Activated CD8-positive, alpha-beta memory T cell treated with anti-CD3 and anti-CD28 coated beads for 24 hours (primary cell): ENCODE data around the gene FHL2.
"Not testable (repeated sequence)": the region's sequence is repeated elsewhere in the genome, so short reads cannot be mapped to it uniquely, and the experiment has no call there.

Experiments
- DNase-seq: peaks from one replicate; pipeline ENCODE4 v3.0.0-alpha.2; 2020

FHL2 gene

GRCh38 chr2:105336786-105337121 lies 62.1 kb downstream of the FHL2 start:
- DNase-seq = no peak

DNA sequence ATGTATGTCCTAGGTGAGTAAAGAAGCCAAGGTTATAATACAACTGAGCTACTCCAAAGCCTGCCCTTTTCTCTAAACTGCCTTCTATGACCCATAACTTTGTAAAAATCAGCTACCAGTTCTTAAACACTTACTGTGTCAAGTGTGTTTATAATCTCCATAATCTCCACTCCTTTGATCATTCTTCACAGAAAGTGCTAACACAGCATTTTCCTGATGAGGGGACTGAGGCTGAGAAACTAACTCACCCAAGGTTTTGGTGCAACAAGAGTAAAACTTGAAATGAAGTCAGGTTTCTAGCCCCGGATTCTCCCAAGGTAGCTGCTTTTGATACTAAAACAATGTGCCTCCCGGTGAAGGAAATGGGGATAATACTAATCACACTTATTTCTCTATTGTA lies 63.4 kb downstream of the FHL2 start:
- no peak for DNase-seq

- DNase-seq = no peak
Observed at GRCh38 chr2:105334211-105334610, 64.6 kb downstream of the FHL2 start.

- DNase-seq = no peak
Observed at GRCh38 chr2:105330681-105331375, 68.0 kb downstream of the FHL2 start.

- peak; percentile 88 for DNase-seq
Observed at GRCh38 chr2:105329561-105330495, 69.0 kb downstream of the FHL2 start, which contains the start of gene TGFBRAP1. Gene TGFBRAP1 (minus strand): TSS chr2:105329735. CDS start chr2:105308301, 21,434 bp downstream.

DNA sequence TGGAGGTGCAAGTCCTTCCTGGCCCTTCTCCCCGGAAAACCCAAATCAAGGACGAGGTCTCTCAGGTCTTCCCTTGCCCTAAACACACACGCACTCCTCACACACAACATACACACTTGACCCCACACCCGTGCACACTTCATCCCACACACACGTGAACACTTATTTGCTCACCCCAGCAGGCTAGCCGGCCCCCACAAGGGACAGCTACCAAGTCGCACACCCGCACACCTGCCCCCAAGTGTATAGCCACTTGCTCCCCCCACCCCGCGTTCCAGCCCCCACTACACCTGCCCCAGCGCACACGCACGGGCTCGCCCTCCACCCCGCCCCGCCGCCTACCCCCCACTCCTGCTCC lies 69.7 kb downstream of the FHL2 start:
- peak; percentile 72 for DNase-seq

GRCh38 chr2:105328281-105329196 lies 70.3 kb downstream of the FHL2 start:
- peak; percentile 69 for DNase-seq

GRCh38 chr2:105327690-105328089 lies 71.2 kb downstream of the FHL2 start:
- DNase-seq = no peak

DNA sequence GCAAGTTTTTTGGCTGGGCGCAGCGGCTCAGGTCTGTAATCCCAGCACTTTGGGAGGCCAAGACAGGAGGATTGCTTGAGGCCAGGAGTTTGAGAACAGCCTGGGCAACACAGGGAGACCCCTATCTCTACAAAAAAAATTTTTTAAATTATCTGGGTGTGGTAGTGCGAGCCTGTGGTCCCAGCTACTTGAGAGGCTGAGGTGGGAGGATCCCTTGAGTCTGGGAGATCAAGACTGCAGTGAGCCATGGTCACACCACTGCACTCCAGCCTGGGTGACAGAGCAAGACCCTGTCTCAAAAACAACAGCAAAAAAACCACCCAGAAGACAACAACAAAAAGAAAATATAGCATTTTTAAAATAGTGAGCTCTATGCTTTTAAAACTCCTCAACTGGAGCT lies 71.6 kb downstream of the FHL2 start:
- not testable (repeated sequence) for DNase-seq

DNA sequence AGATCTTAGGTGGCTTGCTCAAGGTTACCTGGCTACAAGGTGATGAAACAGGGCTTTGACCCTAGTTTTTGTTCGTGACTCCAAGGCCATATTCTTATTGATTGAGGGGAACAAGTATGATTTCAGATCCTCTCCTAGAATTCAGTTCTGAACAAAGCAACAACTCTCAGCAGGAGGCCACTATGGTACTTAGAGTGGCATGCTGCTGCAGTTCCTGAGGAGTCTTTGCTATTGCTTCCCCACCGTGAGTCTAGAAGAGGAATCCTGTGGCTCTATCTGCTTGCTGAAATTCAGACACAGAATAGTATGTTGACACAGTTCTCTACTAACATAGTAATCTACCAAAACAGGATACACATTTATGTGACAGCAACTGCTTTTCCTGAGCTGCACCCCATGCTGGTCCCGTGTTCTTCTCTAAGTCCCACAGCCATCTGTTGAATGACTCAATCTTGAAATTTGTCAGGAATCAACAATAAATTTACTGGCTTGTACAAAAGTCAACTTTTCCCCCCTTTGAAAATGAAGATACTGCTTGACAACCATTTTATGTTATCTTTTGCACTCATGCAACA lies 73.4 kb downstream of the FHL2 start:
- no peak for DNase-seq

- no peak for DNase-seq
Observed at GRCh38 chr2:105324732-105325131, 74.1 kb downstream of the FHL2 start.

DNA sequence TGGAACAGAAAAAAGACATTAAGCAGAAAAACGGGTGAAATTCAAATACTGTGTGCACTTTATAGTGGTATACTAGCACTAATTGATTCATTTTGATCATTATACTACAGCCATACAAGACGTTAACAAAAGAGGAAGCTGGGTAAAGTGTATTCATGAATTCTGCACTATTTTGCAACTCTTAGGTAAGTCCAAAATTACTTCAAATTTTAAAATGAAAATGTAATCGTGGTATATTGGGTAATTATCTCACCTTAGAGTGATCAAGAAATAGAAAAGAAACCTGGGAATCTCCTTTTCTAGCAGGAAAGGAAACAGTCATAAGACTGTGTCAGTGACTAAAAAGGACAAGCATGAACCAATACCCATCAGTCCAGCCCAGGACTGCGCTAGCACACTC lies 74.8 kb downstream of the FHL2 start:
- no peak for DNase-seq

DNA sequence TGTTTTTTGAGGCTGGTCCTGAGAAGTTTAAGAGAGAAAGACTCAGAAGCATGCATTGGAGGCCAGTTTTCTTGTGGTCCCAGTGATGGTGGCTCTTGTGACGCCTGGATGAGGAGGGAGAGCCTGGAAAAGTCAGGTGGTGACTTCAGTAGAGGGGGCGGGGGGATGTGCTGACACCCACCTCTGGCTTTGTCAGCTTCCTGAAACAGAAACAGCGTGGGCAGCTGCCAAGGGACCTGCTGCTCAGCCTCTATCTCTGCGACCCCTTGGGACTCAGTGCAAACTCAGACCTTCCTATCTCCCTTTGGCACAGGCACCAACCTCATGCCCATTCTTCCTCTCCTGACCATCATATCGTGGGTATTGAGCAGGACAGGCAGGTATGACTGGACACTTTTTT lies 75.7 kb downstream of the FHL2 start:
- no peak for DNase-seq

DNA sequence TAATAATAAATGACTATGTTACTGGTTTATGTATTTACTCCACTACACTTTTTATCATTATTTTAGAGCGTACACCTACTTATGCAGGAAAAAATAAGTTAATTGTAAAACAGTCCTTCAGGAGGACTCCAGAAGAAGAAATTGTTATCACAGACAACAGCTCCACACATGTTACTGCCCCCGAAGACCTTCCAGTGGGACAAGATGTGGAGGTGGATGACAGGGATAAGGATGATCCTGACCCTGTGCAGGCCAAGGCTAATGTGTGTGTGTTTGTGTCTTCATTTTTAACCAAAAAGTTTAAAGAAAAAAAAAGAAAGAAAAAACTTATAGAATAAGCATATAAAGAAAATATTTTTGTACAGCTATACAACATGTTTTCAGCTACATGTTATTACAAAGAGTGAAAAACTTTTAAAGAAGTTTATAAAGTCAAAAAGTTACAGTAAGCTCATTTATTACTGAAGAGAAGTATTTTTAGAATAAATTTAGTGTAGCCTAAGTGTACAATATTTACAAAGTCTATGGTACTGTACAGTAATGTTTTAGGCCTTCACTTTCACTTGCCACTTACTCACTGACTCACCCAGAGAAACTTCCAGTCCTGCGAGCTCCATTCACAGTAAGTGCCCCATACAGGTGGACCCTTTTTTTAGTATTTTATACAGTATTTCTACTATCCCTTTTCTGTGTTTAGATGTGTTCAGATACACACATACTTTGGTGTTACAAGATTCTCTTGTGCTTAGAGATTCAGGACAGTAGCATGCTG lies 76.8 kb downstream of the FHL2 start:
- no peak for DNase-seq

DNA sequence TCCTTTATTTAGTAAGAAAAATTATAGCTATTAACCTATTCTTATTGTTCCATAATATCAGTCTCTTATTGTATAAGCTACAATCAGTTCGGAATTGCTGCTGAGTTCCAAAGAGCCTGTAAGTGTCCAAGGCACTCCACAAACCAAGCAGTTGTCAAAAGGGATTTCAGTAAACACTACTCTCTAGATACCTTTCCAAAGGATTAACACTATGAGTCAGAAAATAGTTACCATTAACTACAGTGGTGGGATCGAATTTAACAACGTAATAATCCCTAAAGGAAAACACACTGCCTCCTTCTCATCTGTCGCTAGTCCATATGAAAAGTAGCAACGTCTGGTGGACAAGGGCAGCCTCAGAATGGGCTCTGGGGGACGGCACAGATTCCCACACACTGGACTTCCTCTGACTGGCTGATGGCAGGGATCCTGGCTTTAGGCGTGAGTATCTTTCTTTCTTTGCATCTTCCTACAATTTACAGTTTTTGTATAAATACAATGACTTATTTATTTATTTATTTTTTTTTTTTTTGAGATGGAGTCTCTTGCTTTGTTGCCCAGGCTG lies 78.1 kb downstream of the FHL2 start:
- no peak for DNase-seq

DNA sequence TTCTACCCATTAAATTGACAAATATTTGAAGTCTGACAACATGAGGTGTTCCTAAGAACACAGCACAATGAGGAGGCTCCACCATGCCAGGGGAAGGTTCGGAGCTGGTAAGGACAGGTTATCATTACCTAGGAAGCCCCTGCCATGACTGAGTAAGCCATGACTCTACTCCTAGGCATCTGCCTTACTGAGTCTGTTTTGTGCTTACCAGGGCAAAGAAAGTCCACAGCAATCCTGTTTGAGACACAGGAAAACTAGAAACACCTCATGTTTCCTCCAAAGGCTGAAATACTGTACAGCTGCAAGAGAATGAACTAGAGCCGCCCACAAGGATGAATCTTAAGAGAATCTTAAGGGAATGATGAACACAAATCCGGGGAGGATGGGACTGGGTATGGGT lies 80.9 kb downstream of the FHL2 start:
- no peak for DNase-seq

DNA sequence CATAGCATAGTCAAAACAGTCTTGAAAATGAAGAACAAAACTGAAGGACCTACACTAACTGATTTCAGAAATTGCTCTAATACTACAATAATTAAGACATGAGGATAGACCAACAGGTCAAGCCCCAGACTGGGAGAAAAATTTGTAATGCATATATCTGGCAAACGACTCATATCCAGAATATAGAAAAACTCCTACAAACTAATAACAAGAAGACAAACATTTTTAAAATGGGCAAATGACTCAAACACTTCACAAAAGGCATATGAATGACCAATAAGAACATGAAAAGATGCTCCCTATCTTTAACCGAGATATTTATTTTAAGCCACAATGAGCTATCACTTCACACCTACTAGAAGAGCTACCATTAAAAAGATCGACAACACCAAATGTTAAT lies 83.5 kb downstream of the FHL2 start:
- DNase-seq = no peak

- DNase-seq = no peak
Observed at GRCh38 chr2:105313877-105314276, 85.0 kb downstream of the FHL2 start.
